GM18858 (cell line): ENCODE data around the gene PARD3B.

ENCODE experiments used
- ATAC-seq: cut with Tn5 transposase; IDR thresholded peaks from one replicate; pipeline ENCODE4 v1.9.1; 2021; ENCODE audit not compliant: unreplicated experiment

PARD3B gene

GRCh38 chr2:204744506-204744905 is 199.2 kb downstream of the PARD3B start:
- no peak for ATAC-seq

- no peak for ATAC-seq
These were observed 203.0 kb downstream of the PARD3B start for GRCh38 chr2:204748286-204748685.

GRCh38 chr2:204749319-204749718 is 204.0 kb downstream of the PARD3B start:
- no peak for ATAC-seq

- no peak for ATAC-seq
These were observed 205.1 kb downstream of the PARD3B start for GRCh38 chr2:204750389-204750788.

- no peak for ATAC-seq
These were observed 206.2 kb downstream of the PARD3B start for GRCh38 chr2:204751472-204751871.

- ATAC-seq = no peak
These were observed 208.6 kb downstream of the PARD3B start for GRCh38 chr2:204753841-204754240.

- ATAC-seq = no peak
These were observed 209.6 kb downstream of the PARD3B start for GRCh38 chr2:204754898-204755297.

GRCh38 chr2:204763974-204764703 is 218.9 kb downstream of the PARD3B start:
- no peak for ATAC-seq

GRCh38 chr2:204770735-204771134 is 225.5 kb downstream of the PARD3B start:
- ATAC-seq = no peak

- no peak for ATAC-seq
These were observed 226.4 kb downstream of the PARD3B start for GRCh38 chr2:204771721-204772120.

GRCh38 chr2:204772546-204772945 is 227.3 kb downstream of the PARD3B start:
- ATAC-seq = no peak

- ATAC-seq = no peak
These were observed 230.5 kb downstream of the PARD3B start for GRCh38 chr2:204775766-204776165.

- ATAC-seq = no peak
These were observed 231.7 kb downstream of the PARD3B start for GRCh38 chr2:204776781-204777559.

GRCh38 chr2:204779771-204780170 is 234.5 kb downstream of the PARD3B start:
- no peak for ATAC-seq

GRCh38 chr2:204781941-204782340 is 236.7 kb downstream of the PARD3B start:
- ATAC-seq = no peak

GRCh38 chr2:204790076-204790475 is 244.8 kb downstream of the PARD3B start:
- no peak for ATAC-seq

- no peak for ATAC-seq
These were observed 246.0 kb downstream of the PARD3B start for GRCh38 chr2:204791230-204791629.

- ATAC-seq = no peak
These were observed 249.3 kb downstream of the PARD3B start for GRCh38 chr2:204794624-204795023.

- no peak for ATAC-seq
These were observed 249.9 kb downstream of the PARD3B start for GRCh38 chr2:204795156-204795555.

- peak; percentile 82 for ATAC-seq
These were observed 251.3 kb downstream of the PARD3B start for GRCh38 chr2:204796581-204796980.

GRCh38 chr2:204799791-204800190 is 254.5 kb downstream of the PARD3B start:
- no peak for ATAC-seq

GRCh38 chr2:204808494-204808893 is 263.2 kb downstream of the PARD3B start:
- no peak for ATAC-seq
